Small intestine (tissue), 7 donors: ENCODE results near the gene MRPL47. TPM values are rescaled to one million over a fixed set of nuclear protein-coding genes. Genes with fewer than 3 reads are reported as not detected.

Experiments used
- DNase-seq, 2 donors: peaks; one replicate each; pipeline versions ENCODE4 v3.0.0 to v3.0.0-alpha.2; 2013
- FAIRE-seq: peaks from 2 replicates; lab custom pipeline; 2012; peaks lifted over from hg19 to GRCh38; lab: Jason Lieb, UNC
- H3K27ac ChIP-seq, 3 donors: one replicate each; pipeline ENCODE4 v1.5.1; 2013; ENCODE audit warnings: low read length in 2 of 3, mild to moderate bottlenecking in 2 of 3, control low read depth in 1 of 3, inconsistent platforms in 1 of 3, low read depth in 1 of 3, moderate library complexity in 1 of 3
- H3K27me3 ChIP-seq, 3 donors: one replicate each; pipeline ENCODE4 v1.6.1; 2013; ENCODE audit warnings: low read length in 3 of 3, inconsistent platforms in 1 of 3; ENCODE audit not compliant: control insufficient read depth in 3 of 3, insufficient read depth in 3 of 3
- H3K36me3 ChIP-seq, 3 donors: one replicate each; pipeline ENCODE4 v1.6.1; 2013; ENCODE audit warnings: low read length in 3 of 3, inconsistent platforms in 1 of 3, low read depth in 1 of 3, mild to moderate bottlenecking in 1 of 3, moderate library complexity in 1 of 3; ENCODE audit not compliant: control insufficient read depth in 3 of 3, insufficient read depth in 2 of 3
- H3K4me1 ChIP-seq, 3 donors: one replicate each; pipeline ENCODE4 v1.6.1; 2013; ENCODE audit warnings: low read length in 2 of 3, inconsistent platforms in 1 of 3, low read depth in 1 of 3, mild to moderate bottlenecking in 1 of 3, moderate library complexity in 1 of 3; ENCODE audit not compliant: control insufficient read depth in 3 of 3, insufficient read depth in 2 of 3
- H3K4me3 ChIP-seq, 3 donors: one replicate each; pipeline ENCODE4 v1.5.1; 2013; ENCODE audit warnings: low read length in 3 of 3, control low read depth in 1 of 3, inconsistent platforms in 1 of 3, low read depth in 1 of 3, mild to moderate bottlenecking in 1 of 3, moderate library complexity in 1 of 3
- H3K9me3 ChIP-seq, 2 donors: one replicate each; pipeline ENCODE4 v1.6.1; 2013; ENCODE audit warnings: low read depth in 1 of 2, low read length in 1 of 2; ENCODE audit not compliant: control insufficient read depth in 2 of 2, insufficient read depth in 1 of 2
- WGBS, 3 donors: extraction: QIAGEN DNeasy Blood & Tissue Kit; methylation state at CpG; one replicate each; pipeline ENCODE4 v1.1.7; 2013; 5-methylcytosine and 5-hydroxymethylcytosine counted together
- polyA plus RNA-seq, 4 donors: library from polyadenylated mRNA; stranded (reverse) in 3 of 4; unstranded in 1 of 4; fragments of 200-250 nt in 3 of 4; fragments of 120-200 nt in 1 of 4; gene quantifications; one replicate each; pipeline versions ENCODE4 v1.2.1 to v1.2.3, GENCODE V29; 2013
- donor health status: healthy with polysubstance abuse.
- donor health status: control.
- donor health status: control.
- donor health status: Bipolar disorder and iron deficiency.
- donor health status: healthy.

Gene MRPL47
- polyA plus RNA-seq, 4 donors: 34.1 to 56.0 (median 50.1) TPM

GRCh38 chr3:179642871-179643270, 38.4 kb upstream of the MRPL47 start:
- H3K4me1 ChIP-seq: peaks cover 0 to 6% (median 0%) of the 10 kb centered on the region in 3 donors
- FAIRE-seq (no peak), DNase-seq (no peak)
- no peaks in the 10 kb centered on the region for H3K9me3 ChIP-seq
- 80 to 92% (median 87%) methylated on average over 3 of the region's 3 CpGs for WGBS, 3 donors
- H3K36me3 ChIP-seq: no peaks in the 10 kb centered on the region
- no peak overlapping the region for H3K4me3 ChIP-seq
- no peaks in the 10 kb centered on the region for H3K27me3 ChIP-seq
- H3K27ac ChIP-seq: no peak overlapping the region

GRCh38 chr3:179640469-179640868, 36.0 kb upstream of the MRPL47 start:
- FAIRE-seq (no peak), DNase-seq (no peak)
- Histone ChIP-seq H3K36me3 (no peaks in the 10 kb centered on the region), H3K27me3 (no peaks in the 10 kb centered on the region), H3K4me1 (peaks cover 0 to 6% (median 0%) of the 10 kb centered on the region in 3 donors), H3K4me3 (no peak overlapping the region), H3K27ac (no peak overlapping the region), H3K9me3 (no peaks in the 10 kb centered on the region)
- 88 to 100% (median 100%) methylated on average over 1 of the region's 1 CpG for WGBS, 3 donors

- Histone ChIP-seq H3K36me3 (peaks cover 0 to 3% (median 0%) of the 10 kb centered on the region in 3 donors), H3K9me3 (no peaks in the 10 kb centered on the region)
- FAIRE-seq: no peak
Measured at GRCh38 chr3:179630753-179631451, 26.5 kb upstream of the MRPL47 start.

GRCh38 chr3:179624451-179624850, 20.0 kb upstream of the MRPL47 start:
- DNase-seq (no peak), FAIRE-seq (no peak)
- Histone ChIP-seq H3K27ac (no peak overlapping the region), H3K36me3 (peaks cover 3 to 22% (median 8%) of the 10 kb centered on the region in 3 donors), H3K4me1 (no peaks in the 10 kb centered on the region), H3K27me3 (no peaks in the 10 kb centered on the region), H3K9me3 (no peaks in the 10 kb centered on the region), H3K4me3 (no peak overlapping the region)
- 87 to 90% (median 89%) methylated on average over 3 of the region's 3 CpGs for WGBS, 3 donors

More at GRCh38 chr3:179630753-179631451, 26.5 kb upstream of the MRPL47 start:
- Histone ChIP-seq H3K27me3 (no peaks in the 10 kb centered on the region), H3K4me3 (no peak overlapping the region), H3K4me1 (no peaks in the 10 kb centered on the region), H3K27ac (no peak overlapping the region)
- no peak for DNase-seq
- WGBS, 3 donors: 71 to 86% (median 74%) methylated on average over 3 of the region's 3 CpGs

- Histone ChIP-seq H3K36me3 (peaks cover 6 to 28% (median 17%) of the 10 kb centered on the region in 3 donors), H3K27me3 (no peaks in the 10 kb centered on the region), H3K27ac (no peak overlapping the region), H3K9me3 (no peaks in the 10 kb centered on the region), H3K4me1 (no peaks in the 10 kb centered on the region), H3K4me3 (no peak overlapping the region)
- WGBS, 3 donors: 96 to 97% (median 96%) methylated on average over 2 of the region's 2 CpGs
- no peak for FAIRE-seq
- no peak for DNase-seq
Measured at GRCh38 chr3:179622023-179622422, 17.6 kb upstream of the MRPL47 start.

GRCh38 chr3:179615458-179616173, 11.2 kb upstream of the MRPL47 start:
- DNase-seq: no peak
- no peaks in the 10 kb centered on the region for H3K4me1 ChIP-seq
- H3K9me3 ChIP-seq: no peaks in the 10 kb centered on the region
- 72 to 78% (median 72%) methylated on average over 4 of the region's 4 CpGs for WGBS, 3 donors
- no peak for FAIRE-seq
- H3K27me3 ChIP-seq: no peaks in the 10 kb centered on the region
- H3K4me3 ChIP-seq: no peak overlapping the region
- H3K27ac ChIP-seq: no peak overlapping the region
- peaks cover 3 to 15% (median 12%) of the 10 kb centered on the region in 3 donors for H3K36me3 ChIP-seq

GRCh38 chr3:179613807-179614206, 9.4 kb upstream of the MRPL47 start:
- H3K9me3 ChIP-seq: no peaks in the 10 kb centered on the region
- DNase-seq: no peak
- H3K36me3 ChIP-seq: peaks cover 3 to 19% (median 9%) of the 10 kb centered on the region in 3 donors
- 62 to 70% (median 69%) methylated on average over 2 of the region's 2 CpGs for WGBS, 3 donors
- no peak for FAIRE-seq
- H3K27ac ChIP-seq: no peak overlapping the region
- H3K27me3 ChIP-seq: no peaks in the 10 kb centered on the region
- no peaks in the 10 kb centered on the region for H3K4me1 ChIP-seq
- H3K4me3 ChIP-seq: no peak overlapping the region

- no peaks in the 10 kb centered on the region for H3K27me3 ChIP-seq
- no peak overlapping the region for H3K4me3 ChIP-seq
- WGBS, 3 donors: 96 to 99% (median 97%) methylated on average over 4 of the region's 4 CpGs
- FAIRE-seq: no peak
- H3K36me3 ChIP-seq: peaks cover 0 to 16% (median 1%) of the 10 kb centered on the region in 3 donors
- H3K4me1 ChIP-seq: peaks cover 0 to 3% (median 2%) of the 10 kb centered on the region in 3 donors
- no peak for DNase-seq
- no peaks in the 10 kb centered on the region for H3K9me3 ChIP-seq
- no peak overlapping the region for H3K27ac ChIP-seq
Measured at GRCh38 chr3:179610066-179610465, 5.6 kb upstream of the MRPL47 start.
